Motor neuron (in vitro differentiated cells): ENCODE results near the gene SLC1A2. TPM values are rescaled to one million over a fixed set of nuclear protein-coding genes. Genes with fewer than 3 reads are reported as not detected.

ENCODE experiments used
- ATAC-seq, 8 experiments: fragments of 200-7000 bp; cut with Tn5 transposase; replicated peaks in 6 of 8; 2 replicates each; pipeline ENCODE4 v1.8.0; 2021; ENCODE audit warnings: mild to moderate bottlenecking in 8 of 8, moderate library complexity in 8 of 8
- H3K27ac ChIP-seq, 2 donors: fragments of 250-450 bp; sonication (Bioruptor Pico); 2 replicates each; pipeline ENCODE4 v1.9.0; 2021; ENCODE audit warnings: antibody characterized with exemption in 2 of 2, mild to moderate bottlenecking in 2 of 2, moderate library complexity in 1 of 2
- H3K4me1 ChIP-seq, 2 donors: fragments of 250-450 bp; sonication (Bioruptor Pico); replicated peaks in 1 of 2; 2 replicates each; pipeline ENCODE4 v1.6.1; 2021; ENCODE audit warnings: antibody characterized with exemption in 2 of 2, mild to moderate bottlenecking in 2 of 2, moderate library complexity in 1 of 2
- H3K4me3 ChIP-seq, 5 donors: fragments of 250-450 bp; sonication (Bioruptor Pico); 2 replicates each; pipeline ENCODE4 v1.9.0; 2021; ENCODE audit warnings: antibody characterized with exemption in 5 of 5, mild to moderate bottlenecking in 5 of 5, moderate library complexity in 4 of 5
- WGBS, 10 experiments: fragments of 450-650 bp; shearing (Covaris generic); methylation state at CpG; one replicate each; pipeline ENCODE4 v1.0.0; 2022; 5-methylcytosine and 5-hydroxymethylcytosine counted together
- in situ Hi-C, 9 experiments: fragments of 400-800 bp; cut with MboI; loops; one replicate each; pipeline ENCODE4 v1.15.0; 2021; ENCODE audit warnings: low sequenced_read_pairs in 9 of 9, low pct_unique_long_range_greater_than_20kb in 2 of 9; ENCODE audit not compliant: unreplicated experiment in 9 of 9
- total RNA-seq, 8 experiments: library from RNA; unstranded; fragments of 300-600 nt; gene quantifications; 2 replicates each; pipeline versions ENCODE4 v1.2.3 to v1.2.4, GENCODE V29; 2022

The SLC1A2 gene
- total RNA-seq, 8 experiments from 2014 or later, result 1.3 to 96.2 (median 57.1) TPM

DNA sequence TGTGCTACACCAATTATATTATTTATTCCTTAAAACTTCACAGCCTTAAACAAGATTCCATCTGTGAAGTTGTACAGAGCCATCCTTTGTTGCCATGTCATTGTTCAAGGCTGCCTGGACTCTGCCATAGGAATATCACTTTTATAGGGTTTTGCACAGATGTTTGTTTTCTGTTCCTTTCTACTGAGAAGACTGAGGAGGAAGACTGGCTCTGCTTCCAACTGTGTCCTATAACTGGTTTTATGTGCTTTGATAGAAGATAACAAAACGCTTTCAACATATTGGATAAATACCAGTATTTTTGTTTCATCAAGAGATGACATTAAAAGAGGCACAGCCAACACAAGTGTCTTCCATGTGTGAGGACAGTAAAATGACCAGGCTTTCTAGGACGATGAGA is 159.8 kb downstream of the SLC1A2 start:
- no peak for ATAC-seq
- Histone ChIP-seq H3K4me3 (no peak overlapping the region), H3K4me1 (no peaks in the 10 kb centered on the region), H3K27ac (no peak overlapping the region)
- WGBS, 10 experiments, result 25 to 100% (median 70%) methylated on average over 1 to 2 of the region's 2 CpGs; no CpG with 5 or more reads in 3 of the 10 experiments
- in situ Hi-C loops, result no loop called here

- no peak overlapping the region for H3K27ac ChIP-seq
- no peaks in the 10 kb centered on the region for H3K4me1 ChIP-seq
- ATAC-seq, result no peak
- 0 to 90% (median 40%) methylated on average over 1 to 2 of the region's 2 CpGs; no CpG with 5 or more reads in 3 of the 10 experiments for WGBS, 10 experiments
- no peak overlapping the region for H3K4me3 ChIP-seq
- in situ Hi-C loops, result no loop called here
These were observed 162.1 kb downstream of the SLC1A2 start for GRCh38 chr11:35257281-35257680.

- ATAC-seq, result no peak
- in situ Hi-C loops, result no loop called here
These were observed 163.1 kb downstream of the SLC1A2 start for GRCh38 chr11:35256296-35256695.

GRCh38 chr11:35255514-35255913 is 163.8 kb downstream of the SLC1A2 start:
- ATAC-seq, result no peak
- in situ Hi-C loops, result no loop called here
- Histone ChIP-seq H3K4me1 (no peaks in the 10 kb centered on the region), H3K4me3 (no peak overlapping the region), H3K27ac (no peak overlapping the region)
- 78 to 100% (median 100%) methylated on average over 1 to 2 of the region's 2 CpGs; no CpG with 5 or more reads in 1 of the 10 experiments for WGBS, 10 experiments

More at GRCh38 chr11:35256296-35256695, 163.1 kb downstream of the SLC1A2 start:
- Histone ChIP-seq H3K4me3 (no peak overlapping the region), H3K4me1 (no peaks in the 10 kb centered on the region), H3K27ac (no peak overlapping the region)

DNA sequence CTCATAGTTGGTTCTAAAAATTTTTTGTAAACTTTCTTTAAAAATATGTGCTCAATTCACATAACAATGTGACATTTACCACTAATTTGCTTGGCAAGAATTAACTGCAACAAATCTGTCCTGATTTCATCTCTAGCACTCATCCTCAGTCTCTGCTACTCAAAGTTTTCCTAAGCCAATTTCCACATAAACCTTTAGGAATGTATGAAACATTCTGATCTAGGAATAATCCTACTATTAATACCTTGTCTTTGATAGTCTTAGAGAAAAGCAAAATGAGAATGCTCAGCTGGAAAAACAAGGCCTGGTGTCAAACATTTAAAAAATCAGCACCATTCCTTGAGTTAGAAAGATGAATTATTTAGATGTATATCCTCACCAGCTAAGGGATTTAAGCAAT is 166.1 kb downstream of the SLC1A2 start:
- ATAC-seq, result no peak
- in situ Hi-C loops, result no loop called here
- no peaks in the 10 kb centered on the region for H3K4me1 ChIP-seq
- H3K4me3 ChIP-seq, result no peak overlapping the region
- H3K27ac ChIP-seq, result no peak overlapping the region

DNA sequence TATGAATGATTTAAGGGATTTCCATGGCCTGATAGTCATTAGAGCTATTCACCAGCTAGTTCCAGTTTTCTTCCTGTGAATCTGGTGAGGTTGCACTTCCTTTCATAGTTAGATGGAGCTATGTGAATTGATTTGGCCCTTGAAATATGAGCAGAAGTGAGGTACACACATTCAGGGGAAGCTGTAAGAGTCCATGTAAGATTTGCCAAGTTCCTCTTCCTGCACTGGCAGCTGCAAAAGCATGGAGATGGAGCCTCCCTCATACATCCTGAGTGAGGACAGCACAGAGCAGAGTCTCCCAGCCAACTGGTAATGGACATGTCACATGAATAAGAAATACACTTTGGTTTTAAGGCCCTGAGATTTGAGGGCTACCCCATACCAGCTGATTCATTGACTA is 168.7 kb downstream of the SLC1A2 start:
- Histone ChIP-seq H3K4me3 (no peak overlapping the region), H3K27ac (no peak overlapping the region), H3K4me1 (no peaks in the 10 kb centered on the region)
- no peak for ATAC-seq
- in situ Hi-C loops, result no loop called here

- 85 to 100% (median 94%) methylated on average over 1 to 4 of the region's 4 CpGs for WGBS, 10 experiments
- Histone ChIP-seq H3K4me3 (no peak overlapping the region), H3K4me1 (no peaks in the 10 kb centered on the region), H3K27ac (no peak overlapping the region)
- ATAC-seq, result no peak
- in situ Hi-C loops, result no loop called here
These were observed 169.2 kb downstream of the SLC1A2 start for GRCh38 chr11:35250192-35250591.

- no peaks in the 10 kb centered on the region for H3K4me1 ChIP-seq
- 0 to 96% (median 70%) methylated on average over 2 to 4 of the region's 4 CpGs; no CpG with 5 or more reads in 1 of the 10 experiments for WGBS, 10 experiments
- no peak overlapping the region for H3K27ac ChIP-seq
- ATAC-seq, result no peak
- H3K4me3 ChIP-seq, result no peak overlapping the region
- in situ Hi-C loops, result loop anchor here in 1 of 9 experiments (25.0 kb wide), 1 partner anchor 139 kb away; no protein-coding TSS in a partner anchor
These were observed 170.6 kb downstream of the SLC1A2 start for GRCh38 chr11:35248558-35249323.

DNA sequence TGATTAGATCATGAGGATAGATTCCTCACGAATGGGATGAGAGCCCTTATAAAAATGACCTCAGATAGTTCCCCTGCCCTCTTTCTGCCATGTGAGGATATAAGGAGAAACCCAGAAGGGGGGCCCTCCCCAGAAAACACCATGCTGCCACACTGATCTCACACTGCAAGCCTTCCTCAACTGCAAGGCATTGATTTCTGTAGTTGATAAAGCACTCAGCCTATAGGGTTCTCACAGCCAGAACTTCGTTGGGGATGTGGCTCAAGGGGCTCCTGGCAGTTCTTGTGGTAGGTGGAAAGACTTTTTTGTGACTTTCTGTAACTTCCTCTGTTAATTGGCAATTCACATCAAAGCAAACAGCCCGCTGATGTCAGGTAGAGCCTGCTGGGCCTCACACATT is 171.5 kb downstream of the SLC1A2 start:
- Histone ChIP-seq H3K4me3 (no peak overlapping the region), H3K4me1 (no peaks in the 10 kb centered on the region), H3K27ac (no peak overlapping the region)
- in situ Hi-C loops, result loop anchor here in 1 of 9 experiments (25.0 kb wide), 1 partner anchor 139 kb away; no protein-coding TSS in a partner anchor
- WGBS, 10 experiments, result 71 to 90% (median 83%) methylated on average over 1 to 2 of the region's 3 CpGs; no CpG with 5 or more reads in 5 of the 10 experiments
- no peak for ATAC-seq

GRCh38 chr11:35247428-35247827 is 171.9 kb downstream of the SLC1A2 start:
- H3K4me1 ChIP-seq, result no peaks in the 10 kb centered on the region
- no peak overlapping the region for H3K27ac ChIP-seq
- in situ Hi-C loops, result loop anchor here in 1 of 9 experiments (25.0 kb wide), 1 partner anchor 140 kb away; no protein-coding TSS in a partner anchor
- 76 to 100% (median 95%) methylated on average over 1 to 3 of the region's 3 CpGs; no CpG with 5 or more reads in 6 of the 10 experiments for WGBS, 10 experiments
- H3K4me3 ChIP-seq, result no peak overlapping the region
- no peak for ATAC-seq

GRCh38 chr11:35246745-35247144 is 172.6 kb downstream of the SLC1A2 start:
- in situ Hi-C loops, result loop anchor here in 1 of 9 experiments (25.0 kb wide), 1 partner anchor 141 kb away; no protein-coding TSS in a partner anchor
- ATAC-seq, result peak in 2 of 8 experiments; percentile 54 to 80
- H3K4me1 ChIP-seq, result no peaks in the 10 kb centered on the region
- H3K4me3 ChIP-seq, result no peak overlapping the region
- no peak overlapping the region for H3K27ac ChIP-seq
- 15 to 83% (median 53%) methylated on average over 1 to 2 of the region's 2 CpGs; no CpG with 5 or more reads in 5 of the 10 experiments for WGBS, 10 experiments

DNA sequence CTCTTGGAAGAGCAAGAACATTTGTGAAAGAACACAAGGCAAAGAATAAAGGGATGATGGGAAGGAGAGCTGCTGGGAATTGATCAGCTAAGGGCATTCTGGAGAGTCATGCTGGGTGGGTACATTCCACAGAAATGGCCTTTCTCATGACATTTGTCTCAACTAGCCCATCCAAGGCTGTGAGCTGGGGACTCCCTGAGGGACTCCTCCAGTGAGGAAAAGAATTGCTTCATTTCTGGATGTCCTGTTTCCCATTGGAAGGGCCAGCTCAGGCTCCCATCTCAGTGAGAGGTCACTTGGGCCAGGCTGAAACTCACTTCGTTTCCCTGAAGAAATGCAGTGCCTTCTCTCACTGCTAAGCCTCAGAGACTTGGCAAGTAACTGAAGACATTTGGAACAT is 173.6 kb downstream of the SLC1A2 start:
- in situ Hi-C loops, result loop anchor here in 1 of 9 experiments (25.0 kb wide), 1 partner anchor 142 kb away; no protein-coding TSS in a partner anchor
- H3K4me3 ChIP-seq, result no peak overlapping the region
- 60 to 86% (median 71%) methylated on average over 1 of the region's 1 CpG; no CpG with 5 or more reads in 6 of the 10 experiments for WGBS, 10 experiments
- no peaks in the 10 kb centered on the region for H3K4me1 ChIP-seq
- H3K27ac ChIP-seq, result no peak overlapping the region
- ATAC-seq, result no peak

- in situ Hi-C loops, result loop anchor here in 1 of 9 experiments (25.0 kb wide), 1 partner anchor 142 kb away; no protein-coding TSS in a partner anchor
- Histone ChIP-seq H3K27ac (no peak overlapping the region), H3K4me1 (no peaks in the 10 kb centered on the region), H3K4me3 (no peak overlapping the region)
- ATAC-seq, result no peak
- WGBS, 10 experiments, result 79 to 88% (median 84%) methylated on average over 1 to 4 of the region's 4 CpGs; no CpG with 5 or more reads in 4 of the 10 experiments
These were observed 174.3 kb downstream of the SLC1A2 start for GRCh38 chr11:35245056-35245455.
